WTC11 (cell line): ENCODE measurements around the gene RBPJ.

Experiments
- ATF2 ChIP-seq: sonication (generic); formaldehyde crosslinking; IDR thresholded peaks from 2 replicates; pipeline ENCODE4 v1.8.1; 2022; ENCODE audit warnings: low read depth, missing genetic modification reagents, borderline replicate concordance
- CTCF ChIP-seq: fragments of 200-600 bp; IDR thresholded peaks from 2 replicates; pipeline ENCODE4 v1.8.0; 2022; ENCODE audit warnings: antibody characterized with exemption
- EMX1 ChIP-seq: fragments of 250-450 bp; sonication (Bioruptor Pico); IDR thresholded peaks from 2 replicates; pipeline ENCODE4 v1.8.0; 2021; ENCODE audit warnings: mild to moderate bottlenecking
- FOXP4 ChIP-seq: sonication (generic); formaldehyde crosslinking; IDR thresholded peaks from 2 replicates; pipeline ENCODE4 v1.8.0; 2022; ENCODE audit warnings: mild to moderate bottlenecking, missing genetic modification reagents
- NR3C1 ChIP-seq: sonication (generic); formaldehyde crosslinking; conservative IDR thresholded peaks from 2 replicates; pipeline ENCODE4 v1.8.1; 2023; ENCODE audit warnings: low read depth, mild to moderate bottlenecking, missing genetic modification reagents
- TEAD4 ChIP-seq: sonication (generic); formaldehyde crosslinking; IDR thresholded peaks from 2 replicates; pipeline ENCODE4 v1.8.0; 2022; ENCODE audit warnings: mild to moderate bottlenecking, missing genetic modification reagents
- ZBTB43 ChIP-seq: sonication (generic); formaldehyde crosslinking; IDR thresholded peaks from 2 replicates; pipeline ENCODE4 v1.8.1; 2023; ENCODE audit warnings: mild to moderate bottlenecking, missing genetic modification reagents

GRCh38 chr4:26326791-26327190 is 6.0 kb downstream of the RBPJ start:
- TF ChIP-seq FOXP4 (CRISPR knock-in tag) (no peak), TEAD4 (CRISPR knock-in tag) (no peak), EMX1 (CRISPR knock-in tag) (no peak), CTCF (no peak), NR3C1 (CRISPR knock-in tag) (no peak), ATF2 (CRISPR knock-in tag) (no peak), ZBTB43 (CRISPR knock-in tag) (no peak)
